WTC11 (cell line): ENCODE results near the gene STK32B. TPM values are rescaled to one million over a fixed set of nuclear protein-coding genes. Genes with fewer than 3 reads are reported as not detected.

Experiments used
- ATAC-seq: fragments of 200-7000 bp; cut with Tn5 transposase; 2 replicates; pipeline ENCODE4 v1.10.0; 2021; ENCODE audit warnings: mild to moderate bottlenecking, moderate library complexity
- CTCF ChIA-PET: fragments of 300-600 bp; sonication (Branson Sonifier 250); formaldehyde crosslinking; loops from one replicate; lab custom pipeline; 2021; ENCODE audit warnings: antibody characterized with exemption; lab: Charles Lee
- POLR2A ChIA-PET: fragments of 350-600 bp; sonication (Branson Sonifier 250); formaldehyde crosslinking; loops from one replicate; lab custom pipeline; 2021; ENCODE audit warnings: antibody characterized with exemption; lab: Charles Lee
- DNase-seq: peaks from one replicate; pipeline ENCODE4 v3.0.0; 2021; ENCODE audit warnings: low spot score
- H3K27ac Mint-ChIP-seq: 2 replicates; pipeline ENCODE4 v1.8.0; 2021; ENCODE audit warnings: mixed read lengths
- H3K27me3 Mint-ChIP-seq: 2 replicates; pipeline ENCODE4 v1.8.0; 2021; ENCODE audit warnings: low read depth, mild to moderate bottlenecking, moderate library complexity, mixed read lengths
- H3K36me3 Mint-ChIP-seq: 2 replicates; pipeline ENCODE4 v1.8.0; 2021; ENCODE audit warnings: mixed read lengths
- H3K4me1 Mint-ChIP-seq: 2 replicates; pipeline ENCODE4 v1.8.0; 2022; ENCODE audit warnings: mixed read lengths
- H3K4me3 Mint-ChIP-seq: 2 replicates; pipeline ENCODE4 v1.8.0; 2021; ENCODE audit warnings: mild to moderate bottlenecking, moderate library complexity, mixed read lengths
- H3K9me3 Mint-ChIP-seq: 2 replicates; pipeline ENCODE4 v1.8.0; 2021; ENCODE audit warnings: mixed read lengths
- ATF1 ChIP-seq: sonication (generic); formaldehyde crosslinking; IDR thresholded peaks from 2 replicates; pipeline ENCODE4 v1.8.1; 2023; ENCODE audit warnings: mild to moderate bottlenecking, moderate library complexity, missing genetic modification reagents
- ATF3 ChIP-seq: sonication (generic); formaldehyde crosslinking; conservative IDR thresholded peaks from 2 replicates; pipeline ENCODE4 v1.8.1; 2022; ENCODE audit warnings: mild to moderate bottlenecking, missing genetic modification reagents
- CREM ChIP-seq: sonication (generic); formaldehyde crosslinking; IDR thresholded peaks from 2 replicates; pipeline ENCODE4 v1.8.1; 2022; ENCODE audit warnings: mild to moderate bottlenecking, missing genetic modification reagents, moderate library complexity
- GRHL2 ChIP-seq: fragments of 250-450 bp; sonication (Bioruptor Pico); IDR thresholded peaks from 2 replicates; pipeline ENCODE4 v1.8.0; 2022; ENCODE audit warnings: mild to moderate bottlenecking, moderate library complexity; ENCODE audit not compliant: insufficient replicate concordance, severe bottlenecking
- GTF2I ChIP-seq: fragments of 250-450 bp; sonication (Bioruptor Pico); conservative IDR thresholded peaks from 2 replicates; pipeline ENCODE4 v1.4.0; 2021; ENCODE audit warnings: mild to moderate bottlenecking
- HMGA2 ChIP-seq: fragments of 250-450 bp; sonication (Bioruptor Pico); IDR thresholded peaks from 2 replicates; pipeline ENCODE4 v1.4.0; 2021; ENCODE audit warnings: mild to moderate bottlenecking, moderate library complexity
- HMGXB4 ChIP-seq: sonication (generic); formaldehyde crosslinking; IDR thresholded peaks from 2 replicates; pipeline ENCODE4 v1.8.1; 2023; ENCODE audit warnings: mild to moderate bottlenecking, moderate library complexity, missing genetic modification reagents
- JAZF1 ChIP-seq: fragments of 250-450 bp; sonication (Bioruptor Pico); IDR thresholded peaks from 2 replicates; pipeline ENCODE4 v1.9.0; 2021; ENCODE audit warnings: moderate library complexity, mild to moderate bottlenecking, inconsistent platforms
- MYBL2 ChIP-seq: sonication (generic); formaldehyde crosslinking; IDR thresholded peaks from 2 replicates; pipeline ENCODE4 v1.8.1; 2023; ENCODE audit warnings: mild to moderate bottlenecking, moderate library complexity, missing genetic modification reagents
- SMAD4 ChIP-seq: sonication (generic); formaldehyde crosslinking; IDR thresholded peaks from 2 replicates; pipeline ENCODE4 v1.8.0; 2022; ENCODE audit warnings: mild to moderate bottlenecking, missing genetic modification reagents
- SOX15 ChIP-seq: fragments of 250-450 bp; sonication (Bioruptor Pico); IDR thresholded peaks from 2 replicates; pipeline ENCODE4 v1.9.0; 2021; ENCODE audit warnings: mild to moderate bottlenecking
- TCF7 ChIP-seq: sonication (generic); formaldehyde crosslinking; IDR thresholded peaks from 2 replicates; pipeline ENCODE4 v1.8.0; 2022; ENCODE audit warnings: mild to moderate bottlenecking, low read depth, missing genetic modification reagents, moderate library complexity
- ZNF138 ChIP-seq: sonication (generic); formaldehyde crosslinking; conservative IDR thresholded peaks from 2 replicates; pipeline ENCODE4 v1.8.1; 2022; ENCODE audit warnings: mild to moderate bottlenecking, moderate library complexity, missing genetic modification reagents
- ZNF281 ChIP-seq: sonication (generic); formaldehyde crosslinking; IDR thresholded peaks from 2 replicates; pipeline ENCODE4 v1.8.0; 2023; ENCODE audit warnings: mild to moderate bottlenecking, missing genetic modification reagents
- ZNF396 ChIP-seq: fragments of 250-450 bp; sonication (Bioruptor Pico); IDR thresholded peaks from 2 replicates; pipeline ENCODE4 v1.8.0; 2021; ENCODE audit warnings: mild to moderate bottlenecking, moderate library complexity, borderline replicate concordance
- ZNF416 ChIP-seq: fragments of 250-450 bp; sonication (Bioruptor Pico); IDR thresholded peaks from 2 replicates; pipeline ENCODE4 v1.9.0; 2021; ENCODE audit warnings: mild to moderate bottlenecking, inconsistent platforms
- ZNF512 ChIP-seq: sonication (generic); formaldehyde crosslinking; IDR thresholded peaks from 2 replicates; pipeline ENCODE4 v1.8.1; 2022; ENCODE audit warnings: missing genetic modification reagents, borderline replicate concordance
- total RNA-seq: library from RNA; stranded (reverse); gene quantifications from 3 replicates; pipeline ENCODE4 v1.2.3, GENCODE V29; 2021
- TF ChIP-seq, protein P1 (sequence below): fragments of 250-450 bp; sonication (Bioruptor Pico); IDR thresholded peaks from 2 replicates; pipeline ENCODE4 v1.8.0; 2021; ENCODE audit warnings: mild to moderate bottlenecking
- TF ChIP-seq, protein P2 (sequence below): sonication (generic); formaldehyde crosslinking; IDR thresholded peaks from 2 replicates; pipeline ENCODE4 v1.8.0; 2022; ENCODE audit warnings: mild to moderate bottlenecking, missing genetic modification reagents
- TF ChIP-seq, protein P3 (sequence below): sonication (generic); formaldehyde crosslinking; IDR thresholded peaks from 2 replicates; pipeline ENCODE4 v1.8.1; 2022; ENCODE audit warnings: mild to moderate bottlenecking, missing genetic modification reagents, moderate library complexity, borderline replicate concordance
- TF ChIP-seq, protein P4 (sequence below): fragments of 250-450 bp; sonication (Bioruptor Pico); IDR thresholded peaks from 2 replicates; pipeline ENCODE4 v1.9.0; 2021; ENCODE audit warnings: mild to moderate bottlenecking

The STK32B gene
- total RNA-seq, 1 experiment from 2014 or later: 1.9 TPM

DNA sequence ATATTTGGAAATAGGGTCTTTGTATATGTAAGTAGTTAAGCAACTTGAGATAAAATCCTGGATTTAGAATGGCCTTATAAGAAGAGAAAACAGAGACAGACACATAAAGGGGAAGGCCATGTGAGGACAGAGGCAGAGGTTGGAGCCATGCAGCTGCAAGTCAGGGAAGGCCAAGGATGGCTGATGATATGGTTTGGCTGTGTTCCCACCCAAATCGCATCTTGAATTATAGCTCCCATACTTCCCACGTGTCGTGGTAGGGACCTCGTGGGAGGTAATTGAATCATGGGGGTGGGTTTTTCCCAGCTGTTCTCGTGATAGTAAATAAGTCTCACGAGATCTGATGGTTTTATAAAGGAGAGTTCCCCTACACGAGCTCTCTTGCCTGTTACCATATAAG is 76.3 kb downstream of the STK32B start:
- Mint-ChIP-seq H3K27ac (no peak overlapping the region), H3K9me3 (peaks cover 14% of the 10 kb centered on the region), H3K27me3 (peaks cover 5% of the 10 kb centered on the region; the same call in 1 of the 2 replicates), H3K4me1 (no peaks in the 10 kb centered on the region), H3K4me3 (no peak overlapping the region), H3K36me3 (0 out of 2 replicates have a peak, but pooled peaks cover 3% of the 10 kb centered on the region)
- ChIA-PET POLR2A (no interaction called here), CTCF (interaction anchor here (1.5 kb wide), 1 partner anchor 272 kb away, joined by 5 read pairs; no protein-coding TSS in a partner anchor)
- ATAC-seq (no peak), DNase-seq (no peak)
- TF ChIP-seq ZNF512 (CRISPR knock-in tag) (no peak), ATF1 (CRISPR knock-in tag) (no peak), TCF7 (no peak), GTF2I (no peak), MYBL2 (CRISPR knock-in tag) (no peak), ZNF396 (CRISPR knock-in tag) (no peak), ZNF138 (CRISPR knock-in tag) (no peak), HMGXB4 (no peak), ZNF416 (CRISPR knock-in tag) (no peak), JAZF1 (CRISPR knock-in tag) (no peak), SMAD4 (CRISPR knock-in tag) (no peak), CREM (CRISPR knock-in tag) (no peak), SOX15 (CRISPR knock-in tag) (no peak)
- TF ChIP-seq, protein P1, sequence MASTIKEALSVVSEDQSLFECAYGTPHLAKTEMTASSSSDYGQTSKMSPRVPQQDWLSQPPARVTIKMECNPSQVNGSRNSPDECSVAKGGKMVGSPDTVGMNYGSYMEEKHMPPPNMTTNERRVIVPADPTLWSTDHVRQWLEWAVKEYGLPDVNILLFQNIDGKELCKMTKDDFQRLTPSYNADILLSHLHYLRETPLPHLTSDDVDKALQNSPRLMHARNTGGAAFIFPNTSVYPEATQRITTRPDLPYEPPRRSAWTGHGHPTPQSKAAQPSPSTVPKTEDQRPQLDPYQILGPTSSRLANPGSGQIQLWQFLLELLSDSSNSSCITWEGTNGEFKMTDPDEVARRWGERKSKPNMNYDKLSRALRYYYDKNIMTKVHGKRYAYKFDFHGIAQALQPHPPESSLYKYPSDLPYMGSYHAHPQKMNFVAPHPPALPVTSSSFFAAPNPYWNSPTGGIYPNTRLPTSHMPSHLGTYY (CRISPR knock-in tag): no peak
- TF ChIP-seq, protein P2, sequence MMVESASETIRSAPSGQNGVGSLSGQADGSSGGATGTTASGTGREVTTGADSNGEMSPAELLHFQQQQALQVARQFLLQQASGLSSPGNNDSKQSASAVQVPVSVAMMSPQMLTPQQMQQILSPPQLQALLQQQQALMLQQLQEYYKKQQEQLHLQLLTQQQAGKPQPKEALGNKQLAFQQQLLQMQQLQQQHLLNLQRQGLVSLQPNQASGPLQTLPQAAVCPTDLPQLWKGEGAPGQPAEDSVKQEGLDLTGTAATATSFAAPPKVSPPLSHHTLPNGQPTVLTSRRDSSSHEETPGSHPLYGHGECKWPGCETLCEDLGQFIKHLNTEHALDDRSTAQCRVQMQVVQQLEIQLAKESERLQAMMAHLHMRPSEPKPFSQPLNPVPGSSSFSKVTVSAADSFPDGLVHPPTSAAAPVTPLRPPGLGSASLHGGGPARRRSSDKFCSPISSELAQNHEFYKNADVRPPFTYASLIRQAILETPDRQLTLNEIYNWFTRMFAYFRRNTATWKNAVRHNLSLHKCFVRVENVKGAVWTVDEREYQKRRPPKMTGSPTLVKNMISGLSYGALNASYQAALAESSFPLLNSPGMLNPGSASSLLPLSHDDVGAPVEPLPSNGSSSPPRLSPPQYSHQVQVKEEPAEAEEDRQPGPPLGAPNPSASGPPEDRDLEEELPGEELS (CRISPR knock-in tag): no peak

DNA sequence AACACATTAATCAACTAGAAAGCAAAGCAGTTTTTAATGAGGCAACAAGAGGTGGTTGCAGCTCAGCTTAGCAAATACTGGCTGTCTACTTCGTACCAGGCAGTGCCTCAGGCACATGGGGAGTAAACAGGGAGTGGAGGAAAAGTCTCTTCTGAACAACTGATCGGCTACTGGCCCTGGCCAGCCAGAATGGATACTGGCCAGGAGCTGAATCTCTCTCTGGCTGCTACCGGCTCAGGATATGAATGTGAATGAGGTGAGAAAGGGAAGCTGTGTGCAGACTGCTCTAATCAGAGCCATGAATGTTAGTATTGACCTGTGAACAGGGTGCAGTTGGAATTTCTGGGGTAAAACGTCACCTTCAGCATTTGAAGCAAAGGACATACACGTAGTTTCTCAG is 77.3 kb downstream of the STK32B start:
- POLR2A ChIA-PET: no interaction called here
- peaks cover 14% of the 10 kb centered on the region for H3K9me3 Mint-ChIP-seq
- ATAC-seq: no peak
- no peak for DNase-seq
- peaks cover 5% of the 10 kb centered on the region; the same call in 1 of the 2 replicates for H3K27me3 Mint-ChIP-seq
- H3K36me3 Mint-ChIP-seq: 0 out of 2 replicates have a peak, but pooled peaks cover 3% of the 10 kb centered on the region
- no peak overlapping the region for H3K4me3 Mint-ChIP-seq
- H3K27ac Mint-ChIP-seq: no peak overlapping the region
- H3K4me1 Mint-ChIP-seq: peaks cover 9% of the 10 kb centered on the region
- TF ChIP-seq, protein P3, sequence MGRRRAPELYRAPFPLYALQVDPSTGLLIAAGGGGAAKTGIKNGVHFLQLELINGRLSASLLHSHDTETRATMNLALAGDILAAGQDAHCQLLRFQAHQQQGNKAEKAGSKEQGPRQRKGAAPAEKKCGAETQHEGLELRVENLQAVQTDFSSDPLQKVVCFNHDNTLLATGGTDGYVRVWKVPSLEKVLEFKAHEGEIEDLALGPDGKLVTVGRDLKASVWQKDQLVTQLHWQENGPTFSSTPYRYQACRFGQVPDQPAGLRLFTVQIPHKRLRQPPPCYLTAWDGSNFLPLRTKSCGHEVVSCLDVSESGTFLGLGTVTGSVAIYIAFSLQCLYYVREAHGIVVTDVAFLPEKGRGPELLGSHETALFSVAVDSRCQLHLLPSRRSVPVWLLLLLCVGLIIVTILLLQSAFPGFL (CRISPR knock-in tag): no peak
- no peak for TF ChIP-seq GTF2I
- TF ChIP-seq TCF7: no peak
- no peak for TF ChIP-seq ATF3 (CRISPR knock-in tag)
- TF ChIP-seq ZNF281 (CRISPR knock-in tag): no peak
- TF ChIP-seq, protein P4, sequence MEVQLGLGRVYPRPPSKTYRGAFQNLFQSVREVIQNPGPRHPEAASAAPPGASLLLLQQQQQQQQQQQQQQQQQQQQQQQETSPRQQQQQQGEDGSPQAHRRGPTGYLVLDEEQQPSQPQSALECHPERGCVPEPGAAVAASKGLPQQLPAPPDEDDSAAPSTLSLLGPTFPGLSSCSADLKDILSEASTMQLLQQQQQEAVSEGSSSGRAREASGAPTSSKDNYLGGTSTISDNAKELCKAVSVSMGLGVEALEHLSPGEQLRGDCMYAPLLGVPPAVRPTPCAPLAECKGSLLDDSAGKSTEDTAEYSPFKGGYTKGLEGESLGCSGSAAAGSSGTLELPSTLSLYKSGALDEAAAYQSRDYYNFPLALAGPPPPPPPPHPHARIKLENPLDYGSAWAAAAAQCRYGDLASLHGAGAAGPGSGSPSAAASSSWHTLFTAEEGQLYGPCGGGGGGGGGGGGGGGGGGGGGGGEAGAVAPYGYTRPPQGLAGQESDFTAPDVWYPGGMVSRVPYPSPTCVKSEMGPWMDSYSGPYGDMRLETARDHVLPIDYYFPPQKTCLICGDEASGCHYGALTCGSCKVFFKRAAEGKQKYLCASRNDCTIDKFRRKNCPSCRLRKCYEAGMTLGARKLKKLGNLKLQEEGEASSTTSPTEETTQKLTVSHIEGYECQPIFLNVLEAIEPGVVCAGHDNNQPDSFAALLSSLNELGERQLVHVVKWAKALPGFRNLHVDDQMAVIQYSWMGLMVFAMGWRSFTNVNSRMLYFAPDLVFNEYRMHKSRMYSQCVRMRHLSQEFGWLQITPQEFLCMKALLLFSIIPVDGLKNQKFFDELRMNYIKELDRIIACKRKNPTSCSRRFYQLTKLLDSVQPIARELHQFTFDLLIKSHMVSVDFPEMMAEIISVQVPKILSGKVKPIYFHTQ (CRISPR knock-in tag): no peak
- no peak for TF ChIP-seq HMGA2 (CRISPR knock-in tag)
- no peak for TF ChIP-seq GRHL2 (CRISPR knock-in tag)
- CTCF ChIA-PET: no interaction called here
